SK-N-MC (cell line): Measurements from ENCODE around the gene ASCC3.

Experiments
- EZH2 ChIP-seq: fragments of 200-600 bp; sonication (generic); IDR thresholded peaks from one replicate; pipeline ENCODE4 v1.6.1; 2017; ENCODE audit warnings: antibody characterized with exemption
- FOXP2 ChIP-seq: optimal IDR thresholded peaks from 2 replicates; pipeline ENCODE3; 2011; ENCODE audit warnings: mild to moderate bottlenecking, moderate library complexity; ENCODE audit not compliant: insufficient read depth; ENCODE audit errors: extremely low read length, control extremely low read depth
- POLR2AphosphoS5 ChIP-seq: IDR thresholded peaks from 2 replicates; pipeline ENCODE4 v1.6.1; 2012; ENCODE audit warnings: mild to moderate bottlenecking, low read depth, low read length, borderline replicate concordance

GRCh38 chr6:100514660-100515059 is 366.5 kb downstream of the ASCC3 start:
- TF ChIP-seq POLR2AphosphoS5 (no peak), EZH2 (no peak), FOXP2 (no peak)
